ENCODE results near the gene ACTR8.

DNA sequence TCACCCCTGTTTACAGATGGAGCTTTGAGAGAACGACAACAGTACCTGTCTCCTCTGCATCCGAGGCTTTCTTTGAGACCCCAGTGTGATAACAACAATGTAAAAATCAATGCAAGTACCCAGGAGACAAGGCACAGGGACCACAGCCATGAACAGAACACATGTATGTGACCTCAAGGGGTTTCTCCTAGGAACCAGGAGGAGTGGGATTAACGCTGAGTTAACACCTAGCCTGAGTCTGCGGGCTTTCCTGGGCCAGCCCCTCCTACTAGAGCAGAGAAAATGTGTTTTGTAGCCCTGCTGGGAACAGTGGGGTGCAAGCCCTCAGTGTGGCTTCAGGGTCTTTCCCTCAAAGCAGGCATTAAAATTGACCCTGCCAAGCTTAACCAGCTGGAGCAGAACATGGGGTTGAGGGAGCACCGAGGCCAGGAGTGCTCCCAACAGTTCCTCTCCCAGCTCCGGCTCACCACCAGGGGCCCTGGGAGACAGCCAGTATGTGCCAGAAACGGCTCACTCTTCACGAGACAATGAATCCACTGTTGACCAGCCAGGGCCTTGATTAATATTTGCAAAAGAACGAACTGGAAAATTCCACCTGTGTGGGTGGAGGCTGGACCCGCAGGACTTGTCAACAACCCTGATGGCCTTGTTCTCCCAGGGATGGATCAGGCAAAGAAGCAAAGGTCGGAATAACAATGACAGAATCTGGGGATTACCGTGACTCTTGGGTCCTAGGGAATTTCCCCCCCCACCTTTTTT, 39.3 kb downstream of the ACTR8 start:
- TF ChIP-seq, protein P1, sequence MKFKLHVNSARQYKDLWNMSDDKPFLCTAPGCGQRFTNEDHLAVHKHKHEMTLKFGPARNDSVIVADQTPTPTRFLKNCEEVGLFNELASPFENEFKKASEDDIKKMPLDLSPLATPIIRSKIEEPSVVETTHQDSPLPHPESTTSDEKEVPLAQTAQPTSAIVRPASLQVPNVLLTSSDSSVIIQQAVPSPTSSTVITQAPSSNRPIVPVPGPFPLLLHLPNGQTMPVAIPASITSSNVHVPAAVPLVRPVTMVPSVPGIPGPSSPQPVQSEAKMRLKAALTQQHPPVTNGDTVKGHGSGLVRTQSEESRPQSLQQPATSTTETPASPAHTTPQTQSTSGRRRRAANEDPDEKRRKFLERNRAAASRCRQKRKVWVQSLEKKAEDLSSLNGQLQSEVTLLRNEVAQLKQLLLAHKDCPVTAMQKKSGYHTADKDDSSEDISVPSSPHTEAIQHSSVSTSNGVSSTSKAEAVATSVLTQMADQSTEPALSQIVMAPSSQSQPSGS (CRISPR knock-in tag; IDR thresholded peaks at IDR 0.05; ENCODE audit: borderline replicate concordance, low read depth): no peak
- TF ChIP-seq KAT7 (CRISPR knock-in tag; IDR thresholded peaks at IDR 0.05; ENCODE audit: borderline replicate concordance): no peak
- TF ChIP-seq, protein P2, sequence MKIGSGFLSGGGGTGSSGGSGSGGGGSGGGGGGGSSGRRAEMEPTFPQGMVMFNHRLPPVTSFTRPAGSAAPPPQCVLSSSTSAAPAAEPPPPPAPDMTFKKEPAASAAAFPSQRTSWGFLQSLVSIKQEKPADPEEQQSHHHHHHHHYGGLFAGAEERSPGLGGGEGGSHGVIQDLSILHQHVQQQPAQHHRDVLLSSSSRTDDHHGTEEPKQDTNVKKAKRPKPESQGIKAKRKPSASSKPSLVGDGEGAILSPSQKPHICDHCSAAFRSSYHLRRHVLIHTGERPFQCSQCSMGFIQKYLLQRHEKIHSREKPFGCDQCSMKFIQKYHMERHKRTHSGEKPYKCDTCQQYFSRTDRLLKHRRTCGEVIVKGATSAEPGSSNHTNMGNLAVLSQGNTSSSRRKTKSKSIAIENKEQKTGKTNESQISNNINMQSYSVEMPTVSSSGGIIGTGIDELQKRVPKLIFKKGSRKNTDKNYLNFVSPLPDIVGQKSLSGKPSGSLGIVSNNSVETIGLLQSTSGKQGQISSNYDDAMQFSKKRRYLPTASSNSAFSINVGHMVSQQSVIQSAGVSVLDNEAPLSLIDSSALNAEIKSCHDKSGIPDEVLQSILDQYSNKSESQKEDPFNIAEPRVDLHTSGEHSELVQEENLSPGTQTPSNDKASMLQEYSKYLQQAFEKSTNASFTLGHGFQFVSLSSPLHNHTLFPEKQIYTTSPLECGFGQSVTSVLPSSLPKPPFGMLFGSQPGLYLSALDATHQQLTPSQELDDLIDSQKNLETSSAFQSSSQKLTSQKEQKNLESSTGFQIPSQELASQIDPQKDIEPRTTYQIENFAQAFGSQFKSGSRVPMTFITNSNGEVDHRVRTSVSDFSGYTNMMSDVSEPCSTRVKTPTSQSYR (CRISPR knock-in tag; IDR thresholded peaks at IDR 0.05): no peak
- TF ChIP-seq, protein P3, sequence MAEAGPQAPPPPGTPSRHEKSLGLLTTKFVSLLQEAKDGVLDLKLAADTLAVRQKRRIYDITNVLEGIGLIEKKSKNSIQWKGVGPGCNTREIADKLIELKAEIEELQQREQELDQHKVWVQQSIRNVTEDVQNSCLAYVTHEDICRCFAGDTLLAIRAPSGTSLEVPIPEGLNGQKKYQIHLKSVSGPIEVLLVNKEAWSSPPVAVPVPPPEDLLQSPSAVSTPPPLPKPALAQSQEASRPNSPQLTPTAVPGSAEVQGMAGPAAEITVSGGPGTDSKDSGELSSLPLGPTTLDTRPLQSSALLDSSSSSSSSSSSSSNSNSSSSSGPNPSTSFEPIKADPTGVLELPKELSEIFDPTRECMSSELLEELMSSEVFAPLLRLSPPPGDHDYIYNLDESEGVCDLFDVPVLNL (CRISPR knock-in tag; IDR thresholded peaks at IDR 0.05; ENCODE audit: borderline replicate concordance, low read depth): no peak
- no peak for TF ChIP-seq ESRRA (CRISPR knock-in tag; IDR thresholded peaks at IDR 0.05; ENCODE audit: borderline replicate concordance)
- TF ChIP-seq, protein P4, sequence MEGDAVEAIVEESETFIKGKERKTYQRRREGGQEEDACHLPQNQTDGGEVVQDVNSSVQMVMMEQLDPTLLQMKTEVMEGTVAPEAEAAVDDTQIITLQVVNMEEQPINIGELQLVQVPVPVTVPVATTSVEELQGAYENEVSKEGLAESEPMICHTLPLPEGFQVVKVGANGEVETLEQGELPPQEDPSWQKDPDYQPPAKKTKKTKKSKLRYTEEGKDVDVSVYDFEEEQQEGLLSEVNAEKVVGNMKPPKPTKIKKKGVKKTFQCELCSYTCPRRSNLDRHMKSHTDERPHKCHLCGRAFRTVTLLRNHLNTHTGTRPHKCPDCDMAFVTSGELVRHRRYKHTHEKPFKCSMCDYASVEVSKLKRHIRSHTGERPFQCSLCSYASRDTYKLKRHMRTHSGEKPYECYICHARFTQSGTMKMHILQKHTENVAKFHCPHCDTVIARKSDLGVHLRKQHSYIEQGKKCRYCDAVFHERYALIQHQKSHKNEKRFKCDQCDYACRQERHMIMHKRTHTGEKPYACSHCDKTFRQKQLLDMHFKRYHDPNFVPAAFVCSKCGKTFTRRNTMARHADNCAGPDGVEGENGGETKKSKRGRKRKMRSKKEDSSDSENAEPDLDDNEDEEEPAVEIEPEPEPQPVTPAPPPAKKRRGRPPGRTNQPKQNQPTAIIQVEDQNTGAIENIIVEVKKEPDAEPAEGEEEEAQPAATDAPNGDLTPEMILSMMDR (IDR thresholded peaks at IDR 0.05): no peak
- no peak for TF ChIP-seq TCF7 (CRISPR knock-in tag; IDR thresholded peaks at IDR 0.05; ENCODE audit: low read depth)
- TF ChIP-seq SP1 (CRISPR knock-in tag; conservative IDR thresholded peaks at IDR 0.05): no peak
- TF ChIP-seq, protein P5, sequence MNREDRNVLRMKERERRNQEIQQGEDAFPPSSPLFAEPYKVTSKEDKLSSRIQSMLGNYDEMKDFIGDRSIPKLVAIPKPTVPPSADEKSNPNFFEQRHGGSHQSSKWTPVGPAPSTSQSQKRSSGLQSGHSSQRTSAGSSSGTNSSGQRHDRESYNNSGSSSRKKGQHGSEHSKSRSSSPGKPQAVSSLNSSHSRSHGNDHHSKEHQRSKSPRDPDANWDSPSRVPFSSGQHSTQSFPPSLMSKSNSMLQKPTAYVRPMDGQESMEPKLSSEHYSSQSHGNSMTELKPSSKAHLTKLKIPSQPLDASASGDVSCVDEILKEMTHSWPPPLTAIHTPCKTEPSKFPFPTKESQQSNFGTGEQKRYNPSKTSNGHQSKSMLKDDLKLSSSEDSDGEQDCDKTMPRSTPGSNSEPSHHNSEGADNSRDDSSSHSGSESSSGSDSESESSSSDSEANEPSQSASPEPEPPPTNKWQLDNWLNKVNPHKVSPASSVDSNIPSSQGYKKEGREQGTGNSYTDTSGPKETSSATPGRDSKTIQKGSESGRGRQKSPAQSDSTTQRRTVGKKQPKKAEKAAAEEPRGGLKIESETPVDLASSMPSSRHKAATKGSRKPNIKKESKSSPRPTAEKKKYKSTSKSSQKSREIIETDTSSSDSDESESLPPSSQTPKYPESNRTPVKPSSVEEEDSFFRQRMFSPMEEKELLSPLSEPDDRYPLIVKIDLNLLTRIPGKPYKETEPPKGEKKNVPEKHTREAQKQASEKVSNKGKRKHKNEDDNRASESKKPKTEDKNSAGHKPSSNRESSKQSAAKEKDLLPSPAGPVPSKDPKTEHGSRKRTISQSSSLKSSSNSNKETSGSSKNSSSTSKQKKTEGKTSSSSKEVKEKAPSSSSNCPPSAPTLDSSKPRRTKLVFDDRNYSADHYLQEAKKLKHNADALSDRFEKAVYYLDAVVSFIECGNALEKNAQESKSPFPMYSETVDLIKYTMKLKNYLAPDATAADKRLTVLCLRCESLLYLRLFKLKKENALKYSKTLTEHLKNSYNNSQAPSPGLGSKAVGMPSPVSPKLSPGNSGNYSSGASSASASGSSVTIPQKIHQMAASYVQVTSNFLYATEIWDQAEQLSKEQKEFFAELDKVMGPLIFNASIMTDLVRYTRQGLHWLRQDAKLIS (CRISPR knock-in tag; IDR thresholded peaks at IDR 0.05; ENCODE audit: borderline replicate concordance): no peak
- TF ChIP-seq, protein P6, sequence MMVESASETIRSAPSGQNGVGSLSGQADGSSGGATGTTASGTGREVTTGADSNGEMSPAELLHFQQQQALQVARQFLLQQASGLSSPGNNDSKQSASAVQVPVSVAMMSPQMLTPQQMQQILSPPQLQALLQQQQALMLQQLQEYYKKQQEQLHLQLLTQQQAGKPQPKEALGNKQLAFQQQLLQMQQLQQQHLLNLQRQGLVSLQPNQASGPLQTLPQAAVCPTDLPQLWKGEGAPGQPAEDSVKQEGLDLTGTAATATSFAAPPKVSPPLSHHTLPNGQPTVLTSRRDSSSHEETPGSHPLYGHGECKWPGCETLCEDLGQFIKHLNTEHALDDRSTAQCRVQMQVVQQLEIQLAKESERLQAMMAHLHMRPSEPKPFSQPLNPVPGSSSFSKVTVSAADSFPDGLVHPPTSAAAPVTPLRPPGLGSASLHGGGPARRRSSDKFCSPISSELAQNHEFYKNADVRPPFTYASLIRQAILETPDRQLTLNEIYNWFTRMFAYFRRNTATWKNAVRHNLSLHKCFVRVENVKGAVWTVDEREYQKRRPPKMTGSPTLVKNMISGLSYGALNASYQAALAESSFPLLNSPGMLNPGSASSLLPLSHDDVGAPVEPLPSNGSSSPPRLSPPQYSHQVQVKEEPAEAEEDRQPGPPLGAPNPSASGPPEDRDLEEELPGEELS (CRISPR knock-in tag; IDR thresholded peaks at IDR 0.05): peak; percentile 24; the same call in 1 of the 2 replicates
- TF ChIP-seq, protein P7, sequence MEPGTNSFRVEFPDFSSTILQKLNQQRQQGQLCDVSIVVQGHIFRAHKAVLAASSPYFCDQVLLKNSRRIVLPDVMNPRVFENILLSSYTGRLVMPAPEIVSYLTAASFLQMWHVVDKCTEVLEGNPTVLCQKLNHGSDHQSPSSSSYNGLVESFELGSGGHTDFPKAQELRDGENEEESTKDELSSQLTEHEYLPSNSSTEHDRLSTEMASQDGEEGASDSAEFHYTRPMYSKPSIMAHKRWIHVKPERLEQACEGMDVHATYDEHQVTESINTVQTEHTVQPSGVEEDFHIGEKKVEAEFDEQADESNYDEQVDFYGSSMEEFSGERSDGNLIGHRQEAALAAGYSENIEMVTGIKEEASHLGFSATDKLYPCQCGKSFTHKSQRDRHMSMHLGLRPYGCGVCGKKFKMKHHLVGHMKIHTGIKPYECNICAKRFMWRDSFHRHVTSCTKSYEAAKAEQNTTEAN (CRISPR knock-in tag; IDR thresholded peaks at IDR 0.05): no peak
- TF ChIP-seq IRF2 (CRISPR knock-in tag; IDR thresholded peaks at IDR 0.05; ENCODE audit: borderline replicate concordance, low read depth): no peak

Data from WTC11 (cell line).